Measurements from ENCODE around the gene CTU2.

Gene CTU2

GRCh38 chr16:88698646-88699045 is 7.7 kb upstream of the CTU2 start:
- no peak for TF ChIP-seq CTCF (IDR thresholded peaks at IDR 0.05; ENCODE audit: extremely low read depth, missing control alignments)
- no peak for DNase-seq (ENCODE audit: low spot score)

- no peak for TF ChIP-seq CTCF (IDR thresholded peaks at IDR 0.05; ENCODE audit: extremely low read depth, missing control alignments)
- DNase-seq (ENCODE audit: low spot score), result no peak
These were observed 7.1 kb upstream of the CTU2 start for GRCh38 chr16:88699180-88699579.

GRCh38 chr16:88700322-88700635 is 6.0 kb upstream of the CTU2 start:
- no peak for TF ChIP-seq CTCF (IDR thresholded peaks at IDR 0.05; ENCODE audit: extremely low read depth, missing control alignments)
- DNase-seq (ENCODE audit: low spot score), result no peak

- DNase-seq (ENCODE audit: low spot score), result peak; percentile 95
- no peak for TF ChIP-seq CTCF (IDR thresholded peaks at IDR 0.05; ENCODE audit: extremely low read depth, missing control alignments)
These were observed 5.4 kb upstream of the CTU2 start for GRCh38 chr16:88700636-88701482.

- DNase-seq (ENCODE audit: low spot score), result no peak
These were observed 4.5 kb upstream of the CTU2 start for GRCh38 chr16:88701581-88702370.

GRCh38 chr16:88702371-88703210 is 3.7 kb upstream of the CTU2 start:
- no peak for TF ChIP-seq CTCF (IDR thresholded peaks at IDR 0.05; ENCODE audit: extremely low read depth, missing control alignments)
- DNase-seq (ENCODE audit: low spot score), result no peak

More at GRCh38 chr16:88701581-88702370, 4.5 kb upstream of the CTU2 start:
- TF ChIP-seq CTCF (IDR thresholded peaks at IDR 0.05; ENCODE audit: extremely low read depth, missing control alignments), result no peak

Data from GM20000 (cell line).